GM18499 (cell line): ENCODE measurements around the gene PSMB9.
"Not testable (repeated sequence)": the region's sequence is repeated elsewhere in the genome, so short reads cannot be mapped to it uniquely, and the experiment has no call there.

Source experiments
- ATAC-seq: cut with Tn5 transposase; IDR thresholded peaks from one replicate; pipeline ENCODE4 v1.9.1; 2021; ENCODE audit warnings: moderate number of reproducible peaks; ENCODE audit not compliant: insufficient read depth, unreplicated experiment

PSMB9 gene

GRCh38 chr6:32855467-32856174 lies 1.6 kb downstream of the PSMB9 start:
- no peak for ATAC-seq

GRCh38 chr6:32857156-32857891 lies 3.3 kb downstream of the PSMB9 start:
- no peak for ATAC-seq

DNA sequence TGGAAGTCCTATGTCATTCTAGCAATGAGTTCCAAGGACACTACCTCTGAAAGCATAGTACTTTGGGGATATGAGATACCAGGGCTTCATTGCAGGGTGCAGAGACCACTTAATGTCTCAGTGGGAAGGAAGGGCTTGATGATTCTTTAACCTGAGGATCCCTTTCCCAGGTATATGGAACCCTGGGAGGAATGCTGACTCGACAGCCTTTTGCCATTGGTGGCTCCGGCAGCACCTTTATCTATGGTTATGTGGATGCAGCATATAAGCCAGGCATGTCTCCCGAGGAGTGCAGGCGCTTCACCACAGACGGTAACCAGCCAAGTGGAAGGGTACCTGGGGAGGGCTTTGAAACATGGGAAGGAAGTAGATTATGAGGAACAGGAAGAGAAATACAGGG lies 4.2 kb downstream of the PSMB9 start:
- ATAC-seq = no peak

DNA sequence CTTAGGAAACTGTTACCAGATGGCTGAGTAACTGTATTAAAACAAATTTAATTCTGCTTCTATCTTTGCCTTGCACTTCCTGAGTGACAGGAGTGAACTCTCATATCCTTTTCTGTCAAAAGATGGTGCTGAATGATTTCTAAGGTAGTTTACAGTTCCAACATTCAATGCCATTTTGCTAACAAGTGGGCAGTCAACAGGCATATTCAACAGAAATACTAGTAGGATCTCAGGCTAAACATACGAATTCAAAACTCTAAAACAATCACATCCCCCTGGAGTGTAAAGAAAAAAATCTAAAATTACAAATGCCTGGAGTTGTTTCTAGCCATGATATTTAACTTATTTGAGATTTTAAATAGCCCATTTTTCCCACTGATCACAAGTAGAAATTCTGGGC lies 6.7 kb downstream of the PSMB9 start:
- ATAC-seq = no peak

DNA sequence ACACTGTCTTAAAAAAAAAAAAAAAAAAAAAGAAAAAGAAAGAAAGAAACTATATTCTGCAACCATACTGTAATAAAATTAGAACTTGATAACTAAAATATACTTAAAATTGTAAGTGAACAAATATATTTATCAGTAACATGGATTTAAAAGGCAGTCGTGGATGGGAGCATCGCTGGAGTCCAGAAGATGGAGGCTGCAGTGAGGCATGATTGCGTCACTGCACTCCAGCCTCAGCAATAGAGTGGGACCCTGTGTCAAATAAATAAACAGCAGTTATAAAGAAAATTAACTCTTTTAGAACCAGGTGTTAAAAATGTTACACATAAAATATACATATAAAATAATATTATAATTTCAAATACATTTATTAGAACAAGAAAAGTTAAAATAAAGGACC lies 8.7 kb downstream of the PSMB9 start:
- ATAC-seq = no peak

DNA sequence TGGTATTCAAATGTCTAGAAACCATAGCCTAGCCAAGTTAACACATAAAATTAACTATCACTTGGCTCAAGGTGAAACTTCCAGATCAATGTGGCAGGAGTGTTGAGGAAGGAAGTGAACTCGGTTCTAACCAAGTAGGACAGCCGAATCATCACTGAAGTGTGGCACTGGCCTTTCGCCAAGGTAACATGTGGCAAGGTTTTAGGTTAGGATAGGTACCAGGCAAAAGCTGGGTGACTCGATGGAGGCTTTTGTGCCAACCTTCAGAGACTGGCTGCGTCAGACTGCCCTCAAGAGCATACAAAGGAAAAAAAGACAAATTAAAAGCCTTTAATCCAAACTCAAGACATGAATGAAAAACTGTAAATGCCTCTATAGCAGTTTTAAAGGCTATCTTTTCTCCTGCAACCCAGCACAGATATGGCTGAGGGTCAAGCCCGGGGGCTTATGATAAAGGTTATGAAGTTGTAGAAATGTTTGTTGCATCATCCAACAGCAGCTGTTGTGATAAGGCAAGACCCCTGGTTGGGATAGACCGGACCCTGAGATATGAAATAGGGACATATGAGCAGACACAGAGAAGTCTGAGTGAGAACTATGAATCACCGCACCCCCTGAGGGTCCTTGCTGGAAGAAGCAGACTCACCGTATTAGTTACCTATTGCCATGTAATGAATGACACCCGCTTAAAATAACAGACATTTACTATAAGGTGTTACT lies 11.9 kb downstream of the PSMB9 start:
- ATAC-seq = no peak

- ATAC-seq = no peak
Measured at GRCh38 chr6:32867022-32867477, 13.1 kb downstream of the PSMB9 start.

- ATAC-seq = no peak
Measured at GRCh38 chr6:32867554-32868256, 13.7 kb downstream of the PSMB9 start.

GRCh38 chr6:32868257-32868788 lies 14.3 kb downstream of the PSMB9 start:
- no peak for ATAC-seq

DNA sequence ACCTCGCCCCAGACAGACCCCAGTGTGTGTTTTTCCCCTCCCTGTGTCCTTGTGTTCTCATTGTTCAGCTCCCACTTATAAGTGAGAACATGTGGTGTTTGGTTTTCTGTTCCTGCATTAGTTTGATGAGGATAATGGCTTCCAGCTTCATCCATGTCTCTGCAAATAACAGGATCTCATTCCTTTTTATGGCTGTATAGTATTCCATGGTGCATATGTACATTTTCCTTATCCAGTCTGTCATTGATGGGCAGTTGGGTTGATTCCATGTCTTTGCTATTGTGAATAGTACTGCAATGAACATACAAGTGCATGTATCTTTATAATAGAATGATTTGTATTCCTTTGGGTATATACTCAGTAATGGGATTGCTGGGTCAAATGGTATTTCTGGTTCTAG lies 20.0 kb downstream of the PSMB9 start:
- not testable (repeated sequence) for ATAC-seq

DNA sequence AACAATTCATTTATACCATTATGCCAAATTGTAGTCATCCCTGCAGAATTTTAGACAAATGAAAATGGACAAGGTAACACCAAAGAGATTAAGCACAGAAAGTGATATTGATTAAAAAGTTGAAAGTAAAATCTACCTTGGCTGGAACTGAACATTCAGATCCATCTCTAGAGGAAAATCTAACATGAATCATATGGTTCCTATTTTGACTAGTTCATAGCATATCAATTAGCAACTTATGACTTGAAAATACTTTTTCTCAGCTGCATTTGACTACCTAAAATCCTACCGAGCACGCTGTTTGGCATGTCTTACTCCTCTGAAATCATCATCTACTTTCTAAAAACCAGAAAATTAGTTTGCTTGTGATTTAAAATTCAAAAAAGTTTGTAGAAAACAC lies 22.6 kb downstream of the PSMB9 start:
- ATAC-seq = no peak

- no peak for ATAC-seq
Measured at GRCh38 chr6:32879691-32880090, 25.7 kb downstream of the PSMB9 start.

DNA sequence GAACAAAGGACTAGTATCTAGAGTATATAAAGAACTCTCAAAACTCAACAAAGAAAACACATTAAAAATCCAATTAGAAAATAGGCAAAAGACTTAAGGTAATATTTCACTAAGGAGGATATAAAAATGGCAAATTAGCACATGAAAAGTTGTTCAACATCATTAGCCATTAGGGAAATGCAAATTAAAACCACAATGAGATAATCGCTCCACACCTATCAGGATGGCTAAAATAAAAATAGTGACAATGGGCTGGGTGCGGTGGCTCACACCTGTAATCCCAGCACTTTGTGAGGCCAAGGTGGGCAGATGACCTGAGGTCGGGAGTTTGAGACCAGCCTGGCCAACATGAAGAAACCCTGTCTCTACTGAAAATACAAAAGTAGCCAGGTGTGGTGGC lies 27.0 kb downstream of the PSMB9 start:
- ATAC-seq = not testable (repeated sequence)

DNA sequence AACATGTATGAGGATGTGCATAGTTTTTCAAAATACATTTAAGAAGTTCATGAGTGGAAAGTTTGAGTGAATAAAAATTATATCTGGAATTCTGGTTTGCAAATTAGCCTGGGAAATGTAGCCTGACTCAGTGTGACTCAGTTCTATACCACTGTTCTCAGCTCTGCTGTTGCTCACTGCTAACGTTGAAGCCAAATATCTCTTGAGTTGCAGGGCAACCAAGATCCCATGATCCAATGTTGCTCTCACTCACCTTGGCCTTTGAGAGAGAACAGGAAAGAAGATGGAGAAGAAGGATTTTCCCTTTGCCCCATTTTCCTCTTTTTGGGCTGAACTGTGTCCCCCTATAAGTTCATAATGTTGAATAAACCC lies 28.9 kb downstream of the PSMB9 start:
- ATAC-seq = no peak

DNA sequence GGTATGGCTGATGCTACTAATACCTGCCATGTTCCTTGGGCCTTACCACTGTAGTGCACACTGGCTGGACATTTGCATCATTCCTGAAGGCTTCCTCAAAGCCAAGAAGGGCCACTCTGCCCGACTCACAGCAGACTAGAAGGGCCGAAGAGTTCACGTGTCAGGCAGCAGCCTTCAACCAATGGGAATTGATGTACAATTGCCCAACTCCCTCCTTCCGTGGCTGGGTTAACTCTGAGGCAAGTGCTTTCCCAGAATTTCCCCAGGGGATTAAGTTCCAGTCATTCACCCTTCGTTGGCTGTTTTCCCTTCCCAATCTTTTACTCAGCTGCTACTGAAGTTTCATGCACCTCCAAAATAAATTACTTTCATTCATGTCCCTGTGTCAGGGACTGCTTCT lies 29.8 kb downstream of the PSMB9 start:
- ATAC-seq = no peak

GRCh38 chr6:32885698-32886286 lies 31.8 kb downstream of the PSMB9 start:
- no peak for ATAC-seq

GRCh38 chr6:32886681-32887383 lies 32.8 kb downstream of the PSMB9 start:
- no peak for ATAC-seq

DNA sequence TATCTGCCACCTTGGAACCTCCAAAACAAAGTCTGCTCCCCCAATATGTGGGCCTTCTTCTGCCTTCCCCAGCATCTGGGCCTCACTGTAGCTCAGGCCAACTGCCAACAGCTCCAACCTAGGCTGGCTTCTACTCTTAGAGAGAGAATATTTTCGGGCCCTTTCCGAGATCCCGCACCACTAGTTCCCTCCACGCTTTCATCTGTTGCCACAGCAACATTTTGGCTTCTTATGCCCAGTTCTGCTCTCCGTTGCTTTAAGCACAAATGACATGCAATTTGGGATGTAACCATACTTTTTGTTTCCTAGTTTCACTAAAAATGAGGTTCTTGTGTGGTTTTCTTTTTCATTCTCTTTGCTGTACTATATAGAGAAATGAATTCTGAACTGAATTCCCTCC lies 33.6 kb downstream of the PSMB9 start:
- ATAC-seq = no peak

DNA sequence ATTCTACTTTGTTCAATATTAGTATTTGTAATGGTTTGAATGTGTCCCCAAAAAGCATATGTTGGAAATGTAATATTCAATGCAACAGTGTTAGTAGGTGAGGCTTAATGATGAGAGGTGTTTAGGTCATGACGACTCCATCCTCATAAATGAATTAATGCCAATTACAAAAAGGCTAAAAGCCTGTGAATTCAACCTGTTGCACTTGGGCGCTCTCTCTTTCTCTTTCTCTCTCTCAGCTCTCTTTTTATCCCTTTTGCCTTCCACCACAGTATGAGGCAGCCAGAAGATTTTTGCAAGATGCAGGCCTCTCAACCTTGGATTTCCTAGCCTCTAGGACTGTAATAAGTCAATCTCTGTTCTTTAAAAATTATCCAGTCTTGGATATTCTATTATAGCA lies 34.6 kb downstream of the PSMB9 start:
- no peak for ATAC-seq
